Activated CD4-positive, alpha-beta memory T cell treated with anti-CD3 and anti-CD28 coated beads for 36 hours (primary cell): Measurements from ENCODE around the gene PPM1A. TPM values are rescaled to one million over a fixed set of nuclear protein-coding genes. Genes with fewer than 3 reads are reported as not detected.

Experiments used
- CTCF ChIA-PET: fragments of 350-600 bp; sonication (Branson Sonifier 250); formaldehyde crosslinking; loops from one replicate; lab custom pipeline; 2021; ENCODE audit warnings: antibody characterized with exemption, inconsistent platforms; lab: Charles Lee
- POLR2A ChIA-PET: fragments of 350-600 bp; sonication (Branson Sonifier 250); formaldehyde crosslinking; loops from one replicate; lab custom pipeline; 2021; ENCODE audit warnings: antibody characterized with exemption; lab: Charles Lee
- DNase-seq: peaks from one replicate; pipeline ENCODE4 v3.0.0-alpha.2; 2020
- H3K27ac Mint-ChIP-seq: one replicate; pipeline ENCODE4 v1.8.0; 2021; ENCODE audit warnings: mixed read lengths
- H3K27me3 Mint-ChIP-seq: one replicate; pipeline ENCODE4 v1.8.0; 2021; ENCODE audit warnings: mixed read lengths
- H3K36me3 Mint-ChIP-seq: one replicate; pipeline ENCODE4 v1.8.0; 2021; ENCODE audit warnings: mixed read lengths
- H3K4me1 Mint-ChIP-seq: one replicate; pipeline ENCODE4 v1.8.0; 2021; ENCODE audit warnings: low read depth, mixed read lengths
- H3K4me3 Mint-ChIP-seq: one replicate; pipeline ENCODE4 v1.8.0; 2021; ENCODE audit warnings: mild to moderate bottlenecking, mixed read lengths
- H3K9me3 Mint-ChIP-seq: one replicate; pipeline ENCODE4 v1.8.0; 2021; ENCODE audit warnings: mixed read lengths
- intact Hi-C: fragments of 100-400 bp; cut with micrococcal nuclease; formaldehyde crosslinking; loops from one replicate; pipeline ENCODE4 v1.15.1; 2023
- total RNA-seq, 2 experiments: library from RNA; stranded (reverse); gene quantifications; one replicate each; pipeline ENCODE4 v1.2.3, GENCODE V29; 2021

Gene PPM1A
- total RNA-seq, 2 experiments from 2014 or later = 44.0 to 47.3 TPM

DNA sequence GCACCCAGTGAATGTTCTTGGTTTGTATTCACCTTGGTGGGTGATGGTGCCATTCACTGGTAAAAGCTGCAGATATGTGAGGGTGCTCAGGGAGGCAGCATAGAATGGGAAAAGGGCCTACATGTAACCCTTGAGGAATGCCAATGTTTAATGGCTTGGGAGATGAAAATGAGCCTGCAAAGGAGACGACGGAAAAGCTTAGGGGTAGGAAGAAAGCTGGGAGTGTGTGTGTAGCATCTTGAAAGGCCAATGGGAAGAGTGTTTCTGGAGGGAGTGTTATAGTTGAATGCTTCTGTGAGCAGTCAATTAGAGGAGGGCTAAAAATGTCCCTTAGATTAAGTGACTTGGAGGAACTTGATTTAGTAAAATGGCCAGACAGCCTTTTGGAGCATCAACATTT, 24.9 kb downstream of the PPM1A start:
- Mint-ChIP-seq H3K27me3 (no peaks in the 10 kb centered on the region), H3K4me3 (no peak overlapping the region), H3K36me3 (peaks cover 14% of the 10 kb centered on the region), H3K27ac (no peak overlapping the region), H3K9me3 (no peaks in the 10 kb centered on the region), H3K4me1 (peaks cover 51% of the 10 kb centered on the region)
- POLR2A ChIA-PET = no interaction called here
- DNase-seq = no peak
- intact Hi-C loops = no loop called here
- CTCF ChIA-PET = no interaction called here

DNA sequence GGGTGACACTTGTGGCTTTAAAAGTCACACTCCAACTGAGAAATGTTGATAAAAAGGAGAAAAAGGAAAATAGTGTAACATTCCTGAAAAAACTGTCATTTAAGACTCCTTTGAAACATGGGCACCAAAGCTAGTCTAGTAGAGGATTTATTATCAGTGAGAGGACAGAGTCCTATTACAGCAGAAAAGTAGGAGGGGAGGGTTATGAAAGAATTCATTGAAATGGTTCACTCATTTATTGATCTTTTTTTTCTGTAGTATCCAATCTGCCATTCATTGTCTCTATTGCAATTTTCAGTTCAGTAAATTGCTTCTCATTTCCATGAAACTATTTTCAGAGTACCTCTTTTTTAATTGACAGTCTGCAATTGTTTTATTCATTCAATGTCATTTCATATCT, 25.4 kb downstream of the PPM1A start:
- H3K4me3 Mint-ChIP-seq = no peak overlapping the region
- H3K27me3 Mint-ChIP-seq = no peaks in the 10 kb centered on the region
- H3K9me3 Mint-ChIP-seq = no peaks in the 10 kb centered on the region
- H3K4me1 Mint-ChIP-seq = peaks cover 51% of the 10 kb centered on the region
- DNase-seq = no peak
- intact Hi-C loops = no loop called here
- H3K27ac Mint-ChIP-seq = no peak overlapping the region
- H3K36me3 Mint-ChIP-seq = peaks cover 14% of the 10 kb centered on the region
- ChIA-PET POLR2A (no interaction called here), CTCF (interaction anchor here (1.0 kb wide), 1 partner anchor 73 kb away, joined by 3 read pairs; no protein-coding TSS in a partner anchor)

DNA sequence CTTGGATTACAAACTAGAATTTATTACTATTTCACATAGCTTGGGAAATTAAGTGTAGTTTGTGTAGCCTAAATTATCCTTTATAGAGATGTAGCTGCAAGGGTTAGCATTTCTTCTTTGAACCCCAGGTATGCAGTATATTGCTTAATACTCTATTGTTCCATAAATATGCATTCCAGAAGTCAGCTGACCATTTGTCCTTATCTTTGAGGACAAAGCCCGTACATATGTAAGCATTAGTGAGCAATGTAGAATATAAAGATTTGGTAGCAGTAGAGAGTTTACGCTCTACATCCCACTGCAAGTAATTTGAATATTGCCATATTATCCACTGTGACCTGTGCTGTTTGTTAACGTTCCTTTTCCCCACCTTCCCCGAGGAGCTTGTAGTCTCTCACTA, 26.9 kb downstream of the PPM1A start:
- Mint-ChIP-seq H3K4me1 (peaks cover 49% of the 10 kb centered on the region), H3K4me3 (no peak overlapping the region), H3K27ac (no peak overlapping the region), H3K9me3 (no peaks in the 10 kb centered on the region), H3K27me3 (no peaks in the 10 kb centered on the region), H3K36me3 (peaks cover 7% of the 10 kb centered on the region)
- no peak for DNase-seq
- ChIA-PET CTCF (no interaction called here), POLR2A (no interaction called here)
- intact Hi-C loops = no loop called here

DNA sequence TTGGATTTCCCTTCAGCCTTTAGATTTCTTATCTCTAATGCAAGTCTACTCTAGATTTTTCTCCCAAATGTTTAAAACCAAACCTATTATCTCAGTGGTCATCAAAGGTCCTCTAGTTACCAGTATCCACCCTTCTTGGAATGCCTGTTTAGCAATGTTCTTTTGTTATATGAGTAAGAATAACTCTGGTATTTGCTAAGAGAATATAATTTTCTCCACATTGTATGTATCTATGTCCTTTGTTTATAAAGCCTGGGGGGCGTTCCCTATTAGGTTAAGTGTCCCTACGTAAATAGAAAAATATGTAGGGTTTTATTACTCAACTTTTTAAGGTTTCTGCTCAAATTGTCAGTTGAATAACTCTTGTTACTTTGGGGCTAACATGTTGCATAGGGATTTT, 27.3 kb downstream of the PPM1A start:
- no peak for DNase-seq
- no peaks in the 10 kb centered on the region for H3K9me3 Mint-ChIP-seq
- intact Hi-C loops = no loop called here
- ChIA-PET POLR2A (no interaction called here), CTCF (no interaction called here)
- no peak overlapping the region for H3K27ac Mint-ChIP-seq
- no peaks in the 10 kb centered on the region for H3K27me3 Mint-ChIP-seq
- H3K4me3 Mint-ChIP-seq = no peak overlapping the region
- H3K4me1 Mint-ChIP-seq = peaks cover 45% of the 10 kb centered on the region
- peaks cover 4% of the 10 kb centered on the region for H3K36me3 Mint-ChIP-seq

DNA sequence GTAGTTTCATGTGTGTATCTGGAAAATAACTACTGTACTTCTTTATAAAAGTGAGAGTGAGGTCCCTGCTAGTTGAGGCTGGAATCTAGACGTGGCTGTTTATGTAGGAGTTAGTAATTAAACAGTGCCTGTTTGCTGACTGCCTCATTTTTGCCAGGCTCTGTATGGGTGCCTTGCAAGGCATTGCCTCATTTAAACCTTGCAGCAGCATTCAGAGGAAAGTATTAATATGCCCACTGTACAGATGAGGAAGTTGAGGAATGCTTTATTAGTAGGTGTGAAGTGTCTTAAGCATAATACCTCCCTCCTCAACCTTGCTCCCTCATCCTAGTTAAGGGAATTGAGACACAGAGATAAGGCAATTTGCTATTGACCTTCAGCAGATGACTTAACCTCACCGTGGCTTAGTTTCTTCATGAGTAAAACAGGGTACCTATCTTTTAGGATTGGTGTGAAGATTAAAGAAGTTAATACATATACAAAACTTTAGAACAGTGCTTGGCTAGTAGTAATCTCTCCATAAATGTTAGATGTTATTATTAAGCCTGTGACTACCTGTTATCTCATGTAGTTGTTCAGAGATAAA, 28.7 kb downstream of the PPM1A start:
- no peak overlapping the region for H3K4me3 Mint-ChIP-seq
- CTCF ChIA-PET = interaction anchor here (0.6 to 0.8 kb wide), 2 partner anchors 11 to 72 kb away, joined by 3 to 4 read pairs; no protein-coding TSS in a partner anchor
- POLR2A ChIA-PET = no interaction called here

DNA sequence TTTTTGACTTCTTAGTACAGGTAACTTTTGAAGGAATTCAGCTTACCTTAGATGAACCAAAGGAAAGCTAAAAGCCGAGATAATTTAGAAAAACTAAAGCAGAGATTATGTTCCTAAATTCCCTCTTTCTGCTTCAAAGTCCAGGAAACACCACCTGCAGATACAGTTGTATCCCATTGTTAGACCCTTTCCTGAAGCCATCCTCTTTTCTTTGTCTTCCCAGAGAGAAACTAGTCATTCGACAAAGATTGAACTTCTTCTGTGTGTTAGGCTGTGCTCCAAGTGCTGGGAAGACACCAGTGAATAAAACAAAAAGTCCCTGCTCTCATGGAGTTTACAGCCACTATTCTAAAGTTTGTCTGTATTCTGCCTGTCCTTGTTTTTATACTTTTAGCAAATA, 29.3 kb downstream of the PPM1A start:
- intact Hi-C loops = no loop called here
- Mint-ChIP-seq H3K4me3 (no peak overlapping the region), H3K4me1 (peaks cover 34% of the 10 kb centered on the region), H3K36me3 (peaks cover 16% of the 10 kb centered on the region), H3K27ac (no peak overlapping the region), H3K27me3 (no peaks in the 10 kb centered on the region), H3K9me3 (no peaks in the 10 kb centered on the region)
- POLR2A ChIA-PET = no interaction called here
- CTCF ChIA-PET = interaction anchor here (0.6 kb wide), 1 partner anchor 12 kb away, joined by 4 read pairs; no protein-coding TSS in a partner anchor
- DNase-seq = no peak

More for the DNA sequence above, 28.7 kb downstream of the PPM1A start:
- intact Hi-C loops = no loop called here
- no peak overlapping the region for H3K27ac Mint-ChIP-seq
- H3K36me3 Mint-ChIP-seq = peaks cover 9% of the 10 kb centered on the region
- H3K27me3 Mint-ChIP-seq = no peaks in the 10 kb centered on the region
- H3K4me1 Mint-ChIP-seq = peaks cover 35% of the 10 kb centered on the region
- no peaks in the 10 kb centered on the region for H3K9me3 Mint-ChIP-seq
- no peak for DNase-seq

DNA sequence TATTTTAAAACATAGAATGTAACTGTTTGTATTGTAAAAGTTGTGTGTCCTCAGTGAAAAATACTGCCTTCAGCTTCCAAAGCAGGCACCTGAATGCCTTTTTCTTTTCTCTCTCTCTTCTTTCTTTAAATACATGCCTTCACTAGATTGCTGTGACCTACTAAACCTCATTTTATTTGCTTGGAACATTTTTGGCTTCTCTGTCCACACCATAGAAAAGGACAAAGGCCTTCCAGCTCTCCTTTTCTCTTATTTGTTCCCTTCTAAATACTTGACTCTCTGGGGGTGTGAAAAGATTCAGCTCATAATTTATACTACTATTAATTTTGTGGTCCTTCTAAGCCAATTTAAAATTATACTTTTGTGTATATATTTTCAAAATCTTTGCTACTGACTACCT, 38.4 kb downstream of the PPM1A start:
- intact Hi-C loops = no loop called here
- POLR2A ChIA-PET = no interaction called here
- Mint-ChIP-seq H3K4me1 (peaks cover 3% of the 10 kb centered on the region), H3K9me3 (no peaks in the 10 kb centered on the region), H3K36me3 (peaks cover 36% of the 10 kb centered on the region), H3K4me3 (no peak overlapping the region), H3K27me3 (no peaks in the 10 kb centered on the region), H3K27ac (no peak overlapping the region)
- DNase-seq = no peak
- CTCF ChIA-PET = no interaction called here

DNA sequence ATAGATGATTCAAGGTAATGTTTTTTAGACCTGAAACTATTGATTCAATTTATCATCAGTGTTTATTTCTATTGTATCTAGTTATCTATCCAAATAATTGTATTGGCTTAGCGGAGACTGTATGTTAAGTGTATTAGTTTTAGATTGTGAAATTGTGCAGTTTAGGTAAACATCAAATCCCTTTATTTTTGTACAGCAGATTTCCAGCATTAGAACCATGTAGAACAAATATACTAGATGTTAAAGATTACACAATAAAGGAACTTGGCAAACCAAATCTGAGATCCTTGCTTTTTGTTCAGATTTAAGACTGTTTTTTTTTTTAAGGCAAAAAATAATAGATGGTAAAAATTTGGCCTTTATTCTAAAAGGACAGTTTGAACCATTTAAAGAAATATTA, 39.3 kb downstream of the PPM1A start:
- Mint-ChIP-seq H3K36me3 (peaks cover 36% of the 10 kb centered on the region), H3K9me3 (no peaks in the 10 kb centered on the region), H3K4me1 (peaks cover 1% of the 10 kb centered on the region), H3K4me3 (no peak overlapping the region), H3K27ac (no peak overlapping the region), H3K27me3 (no peaks in the 10 kb centered on the region)
- ChIA-PET POLR2A (no interaction called here), CTCF (no interaction called here)
- no peak for DNase-seq
- intact Hi-C loops = no loop called here

DNA sequence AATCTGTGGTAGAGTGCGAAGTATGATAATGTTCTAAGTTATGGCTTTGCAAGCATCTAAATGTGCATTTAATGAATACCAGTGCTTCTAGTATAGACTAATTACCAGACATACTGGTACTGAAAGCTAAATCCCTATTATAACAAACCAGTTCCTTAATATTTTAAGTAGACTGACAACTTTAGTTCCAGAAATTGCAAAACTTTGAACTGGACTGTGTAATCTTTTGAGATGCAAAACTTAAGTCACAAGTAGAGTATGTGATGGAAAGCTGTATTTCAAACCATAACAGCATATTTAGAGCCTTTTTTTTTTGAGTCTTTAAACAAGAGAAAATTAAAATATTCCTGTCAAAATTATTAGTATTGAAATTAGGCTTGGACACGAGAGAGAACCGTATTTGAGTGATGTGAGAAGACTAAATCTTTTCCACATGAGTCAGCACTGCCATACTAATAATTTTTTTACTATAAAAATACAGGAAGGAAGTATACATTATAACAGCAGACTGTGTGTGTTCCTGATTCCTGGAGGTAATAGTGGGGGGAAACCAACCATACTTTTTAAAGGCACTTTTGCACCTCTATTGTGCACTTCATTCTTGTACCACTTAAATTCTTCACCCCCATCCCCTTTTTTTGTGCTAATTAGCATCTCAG, 45.5 kb downstream of the PPM1A start:
- Mint-ChIP-seq H3K27ac (no peak overlapping the region), H3K36me3 (peaks cover 24% of the 10 kb centered on the region), H3K27me3 (no peaks in the 10 kb centered on the region), H3K4me3 (no peak overlapping the region), H3K9me3 (no peaks in the 10 kb centered on the region), H3K4me1 (no peaks in the 10 kb centered on the region)
- no peak for DNase-seq
- ChIA-PET CTCF (no interaction called here), POLR2A (interaction anchor here (0.6 kb wide), 1 partner anchor 8 kb away, joined by 3 read pairs; no protein-coding TSS in a partner anchor)
- intact Hi-C loops = no loop called here

DNA sequence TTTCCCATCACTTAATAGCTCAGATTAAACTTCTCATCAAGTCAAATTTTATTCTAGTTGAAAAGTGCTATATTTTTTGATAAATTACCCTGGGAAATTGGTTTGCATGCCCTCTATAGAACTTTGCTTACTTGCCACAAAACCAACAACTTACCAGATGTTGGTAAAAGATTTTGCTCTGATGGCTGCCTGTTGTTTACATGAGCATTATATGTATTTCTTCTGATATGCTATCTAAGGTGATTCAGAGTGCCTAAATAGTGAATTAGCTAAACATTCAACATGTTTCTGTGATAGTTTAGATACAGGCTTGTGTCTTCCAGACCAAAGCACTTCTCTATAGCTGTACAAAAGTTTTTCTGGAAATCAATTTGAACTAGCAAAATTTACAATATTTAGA, 51.0 kb downstream of the PPM1A start:
- no peaks in the 10 kb centered on the region for H3K9me3 Mint-ChIP-seq
- H3K4me3 Mint-ChIP-seq = no peak overlapping the region
- ChIA-PET POLR2A (no interaction called here), CTCF (interaction anchor here (1.4 kb wide), 1 partner anchor 46 kb away, joined by 3 read pairs; no protein-coding TSS in a partner anchor)
- H3K36me3 Mint-ChIP-seq = peaks cover 4% of the 10 kb centered on the region
- no peak overlapping the region for H3K27ac Mint-ChIP-seq
- no peaks in the 10 kb centered on the region for H3K4me1 Mint-ChIP-seq
- no peaks in the 10 kb centered on the region for H3K27me3 Mint-ChIP-seq
- no peak for DNase-seq
- intact Hi-C loops = no loop called here

DNA sequence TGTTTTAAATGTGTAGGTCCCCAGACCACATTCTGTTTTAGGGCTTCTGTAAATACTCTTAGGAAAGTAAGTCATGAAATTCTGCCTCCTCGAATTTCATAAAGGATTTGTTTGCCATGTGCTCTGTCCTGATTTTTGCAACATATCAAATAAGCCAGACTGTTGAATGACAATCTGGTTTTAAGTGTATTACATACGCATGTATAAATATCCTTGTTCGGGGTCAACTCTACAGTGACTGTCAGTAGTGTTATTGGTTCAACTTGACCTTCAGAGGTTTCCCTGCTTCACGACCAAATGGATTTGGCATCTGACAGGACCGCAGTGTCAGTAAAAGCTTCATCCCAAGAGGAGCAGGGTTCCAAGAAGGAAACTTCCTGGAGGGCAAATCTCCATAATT, 52.7 kb downstream of the PPM1A start:
- peaks cover 6% of the 10 kb centered on the region for H3K36me3 Mint-ChIP-seq
- H3K27me3 Mint-ChIP-seq = no peaks in the 10 kb centered on the region
- no peak overlapping the region for H3K27ac Mint-ChIP-seq
- H3K4me1 Mint-ChIP-seq = no peaks in the 10 kb centered on the region
- H3K4me3 Mint-ChIP-seq = no peak overlapping the region
- POLR2A ChIA-PET = no interaction called here
- DNase-seq = no peak
- intact Hi-C loops = no loop called here
- H3K9me3 Mint-ChIP-seq = peaks cover 8% of the 10 kb centered on the region
- CTCF ChIA-PET = no interaction called here

DNA sequence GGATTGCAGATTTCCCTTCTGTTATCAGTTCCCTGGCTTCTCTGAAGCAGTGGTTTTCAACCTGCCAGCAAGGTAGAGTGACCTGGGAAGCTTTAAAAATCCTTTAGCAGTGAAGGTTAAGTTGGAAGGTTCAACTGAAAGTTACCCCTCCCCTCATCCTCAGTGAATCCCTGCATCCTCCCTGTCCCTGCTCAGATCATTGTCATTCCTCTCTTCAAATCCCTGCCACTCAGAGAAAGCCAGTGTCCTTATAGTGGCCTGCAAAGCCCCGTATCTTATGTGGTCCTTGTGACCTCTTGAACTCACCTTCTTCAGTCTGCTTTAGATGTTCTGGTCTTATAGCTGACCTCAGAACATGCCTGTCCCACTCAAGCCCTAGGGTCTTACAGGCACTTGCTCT, 53.6 kb downstream of the PPM1A start:
- Mint-ChIP-seq H3K27me3 (no peaks in the 10 kb centered on the region), H3K36me3 (peaks cover 2% of the 10 kb centered on the region), H3K27ac (no peak overlapping the region), H3K4me1 (no peaks in the 10 kb centered on the region), H3K9me3 (peaks cover 8% of the 10 kb centered on the region), H3K4me3 (no peak overlapping the region)
- CTCF ChIA-PET = no interaction called here
- intact Hi-C loops = no loop called here
- POLR2A ChIA-PET = interaction anchor here (0.5 kb wide), 1 partner anchor 8 kb away, joined by 3 read pairs; no protein-coding TSS in a partner anchor
- DNase-seq = no peak

DNA sequence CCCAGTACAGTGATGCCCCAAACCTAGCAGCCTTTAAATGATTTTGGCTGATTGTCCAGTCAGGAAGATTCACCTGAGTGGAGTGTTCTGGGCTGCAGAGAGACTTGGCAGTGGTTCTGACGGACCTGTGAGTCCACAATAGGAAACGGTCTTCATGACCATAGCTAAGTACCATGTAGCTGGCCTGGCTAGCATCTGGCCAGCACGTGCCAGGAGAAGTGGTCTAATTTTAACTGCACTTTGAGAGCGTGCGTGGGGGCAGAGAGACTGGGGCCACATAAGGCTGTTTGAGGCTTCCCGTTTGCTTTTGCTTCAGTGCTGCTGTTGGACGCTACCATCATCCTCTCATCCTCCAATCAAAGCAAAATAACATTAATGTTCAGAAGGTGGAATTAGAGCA, 54.7 kb downstream of the PPM1A start:
- no peak overlapping the region for H3K27ac Mint-ChIP-seq
- no peaks in the 10 kb centered on the region for H3K27me3 Mint-ChIP-seq
- POLR2A ChIA-PET = no interaction called here
- peaks cover 8% of the 10 kb centered on the region for H3K9me3 Mint-ChIP-seq
- peaks cover 2% of the 10 kb centered on the region for H3K36me3 Mint-ChIP-seq
- H3K4me3 Mint-ChIP-seq = no peak overlapping the region
- CTCF ChIA-PET = interaction anchor here (1.2 kb wide), 1 partner anchor 28 kb away, joined by 5 read pairs; no protein-coding TSS in a partner anchor
- no peaks in the 10 kb centered on the region for H3K4me1 Mint-ChIP-seq
- intact Hi-C loops = no loop called here
- DNase-seq = no peak
